Bone marrow (tissue), 2 donors: Measurements from ENCODE around the gene PRKAA2.

Experiments used
- DNase-seq, 2 donors: peaks; one replicate each; lab custom pipeline; 2025; lab: John Stamatoyannopoulos, UW

The PRKAA2 gene

DNA sequence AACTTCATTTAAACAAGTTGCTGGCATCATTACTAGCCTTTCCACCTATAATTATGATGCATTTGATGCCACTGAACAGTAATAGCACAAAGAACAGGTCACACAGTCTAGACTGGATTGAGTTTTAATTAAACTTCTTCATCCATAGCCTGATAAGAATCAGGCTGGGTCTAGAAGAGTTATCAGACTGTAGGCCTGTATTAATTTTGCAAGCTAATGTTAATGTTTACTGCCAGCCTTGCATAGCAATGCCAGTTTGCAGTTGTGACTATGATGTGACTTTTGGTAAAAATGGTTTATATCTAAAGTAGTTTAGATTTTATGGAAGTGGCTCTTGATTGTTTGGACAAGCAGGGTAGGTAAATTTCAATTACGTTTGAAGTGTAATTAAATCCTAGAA lies 68.0 kb downstream of the PRKAA2 start:
- no peak for DNase-seq

DNA sequence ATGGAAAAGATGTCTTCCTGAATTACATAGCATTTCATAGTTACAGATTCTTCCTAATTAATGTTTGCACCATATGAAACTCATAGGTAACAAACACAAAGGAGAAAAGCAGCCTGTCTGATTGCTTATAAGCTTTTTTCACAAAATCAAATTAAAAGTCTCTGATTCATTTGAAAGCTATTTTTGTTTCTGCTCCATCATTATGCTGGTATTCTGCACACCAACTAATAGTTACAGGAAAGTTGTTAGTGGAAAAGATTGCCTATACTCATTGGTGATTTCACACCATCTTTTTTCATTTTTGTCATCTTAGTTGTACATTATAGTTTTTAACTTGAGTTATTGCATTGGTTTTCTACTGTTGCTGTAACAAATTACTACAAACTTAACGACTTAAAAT lies 70.0 kb downstream of the PRKAA2 start:
- DNase-seq, result no peak

DNA sequence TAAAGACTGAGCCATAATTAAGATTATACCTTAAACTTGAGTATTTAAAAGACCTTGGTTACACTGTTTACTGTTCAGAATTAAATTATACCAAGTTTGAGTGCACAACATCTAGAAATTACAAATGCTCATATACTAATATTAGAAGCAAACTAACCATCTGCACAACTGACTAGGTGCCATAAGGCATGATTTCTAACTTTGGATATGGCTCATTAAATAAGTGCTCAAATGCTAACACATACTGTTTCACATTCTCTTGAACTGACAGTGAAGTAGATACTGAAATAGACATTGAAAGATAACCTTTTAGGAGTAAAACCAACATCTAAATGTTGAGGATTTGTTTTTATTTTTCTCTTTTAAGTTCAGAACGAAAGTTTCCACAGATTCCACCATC lies 74.1 kb downstream of the PRKAA2 start:
- DNase-seq, result no peak

DNA sequence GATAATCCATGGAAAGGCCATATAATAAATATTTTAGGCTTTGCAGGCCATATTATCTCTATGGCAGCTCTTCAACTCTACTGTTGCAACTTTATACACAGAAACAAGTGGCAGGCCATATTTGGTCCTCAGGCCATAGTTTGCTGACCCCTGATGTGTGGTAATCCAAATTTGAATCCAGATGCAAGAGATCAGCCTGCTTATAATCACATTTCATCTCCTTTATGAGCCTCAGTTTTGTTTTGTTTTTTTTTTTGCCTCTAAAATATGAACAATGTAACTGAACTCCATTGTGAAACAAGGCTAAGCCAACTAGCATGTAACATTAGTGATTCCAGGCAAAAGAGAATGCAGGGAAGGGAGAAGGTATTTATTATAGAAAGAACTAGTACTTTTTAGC lies 81.6 kb downstream of the PRKAA2 start:
- DNase-seq, result no peak

DNA sequence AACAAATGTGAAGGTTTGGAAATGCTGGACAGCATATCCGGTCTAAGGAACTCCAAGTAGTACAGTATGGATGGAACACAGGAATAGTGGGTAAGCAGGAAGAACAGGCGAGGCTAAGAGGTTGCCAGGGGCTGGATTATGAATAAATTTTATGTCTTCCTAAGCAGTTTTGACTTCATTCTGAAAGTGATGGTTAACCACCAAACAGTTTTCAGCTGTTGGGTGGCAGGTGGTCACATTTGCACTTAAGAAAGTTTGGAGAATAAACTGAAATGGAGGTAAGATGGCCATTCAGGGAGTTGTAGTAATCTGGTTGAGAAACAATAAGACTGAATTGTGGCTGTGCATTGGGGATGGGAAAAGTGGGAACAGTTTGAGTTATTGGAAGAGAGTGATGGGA lies 83.8 kb downstream of the PRKAA2 start:
- DNase-seq, result no peak

DNA sequence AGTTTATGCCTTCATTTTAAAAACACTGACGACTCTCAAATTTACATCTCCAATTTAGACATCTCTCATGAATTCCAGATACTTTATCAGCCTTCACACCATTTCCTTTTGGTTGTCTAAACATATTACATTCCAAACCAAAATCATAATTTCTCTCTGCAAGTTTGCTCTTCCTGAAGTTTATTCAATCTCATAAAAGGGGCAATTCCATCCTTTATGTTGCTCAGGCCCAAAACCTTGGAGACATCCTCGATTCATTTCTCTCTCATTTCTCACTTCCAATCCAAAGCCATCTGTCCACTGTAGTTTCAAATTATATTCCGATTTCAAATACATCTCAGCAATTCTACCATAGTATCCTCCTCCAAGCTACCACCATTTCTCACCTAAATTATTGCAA lies 100.1 kb downstream of the PRKAA2 start:
- DNase-seq, result no peak

DNA sequence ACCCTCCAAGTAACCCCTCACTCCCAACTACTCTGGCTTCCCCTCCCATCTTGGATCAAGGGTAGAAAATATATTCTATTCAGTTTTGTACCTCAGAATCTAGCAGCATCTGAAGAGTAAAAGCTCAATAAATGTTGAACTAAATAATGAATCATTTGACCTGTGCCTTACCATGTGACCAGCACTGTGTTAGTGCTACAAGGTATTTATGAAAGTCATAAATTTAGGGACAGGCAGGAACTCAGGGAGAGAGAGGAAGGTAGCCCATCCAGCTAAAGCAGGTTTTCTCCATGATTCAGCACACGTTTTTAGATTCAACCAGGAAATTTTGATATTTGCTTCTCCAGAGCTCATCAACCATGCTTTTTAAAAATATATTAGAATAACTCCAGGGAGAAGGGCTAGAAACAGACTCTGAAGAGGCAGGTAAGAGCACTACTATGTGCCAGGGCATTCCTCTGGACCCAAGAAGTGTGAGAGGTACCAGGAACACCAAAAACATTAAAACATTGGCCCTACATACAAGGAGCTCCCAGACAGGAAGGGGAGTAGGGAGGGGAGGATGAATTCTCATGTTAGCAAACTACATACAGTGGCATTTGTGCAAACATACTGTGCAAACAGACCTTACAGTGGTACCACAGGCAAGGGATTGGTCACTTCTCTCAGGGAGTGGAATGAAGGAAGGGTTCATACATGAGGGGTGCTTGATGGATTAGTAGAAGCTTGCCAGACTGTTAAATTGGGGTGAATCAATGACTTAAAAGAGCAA lies 109.8 kb downstream of the PRKAA2 start:
- no peak for DNase-seq

DNA sequence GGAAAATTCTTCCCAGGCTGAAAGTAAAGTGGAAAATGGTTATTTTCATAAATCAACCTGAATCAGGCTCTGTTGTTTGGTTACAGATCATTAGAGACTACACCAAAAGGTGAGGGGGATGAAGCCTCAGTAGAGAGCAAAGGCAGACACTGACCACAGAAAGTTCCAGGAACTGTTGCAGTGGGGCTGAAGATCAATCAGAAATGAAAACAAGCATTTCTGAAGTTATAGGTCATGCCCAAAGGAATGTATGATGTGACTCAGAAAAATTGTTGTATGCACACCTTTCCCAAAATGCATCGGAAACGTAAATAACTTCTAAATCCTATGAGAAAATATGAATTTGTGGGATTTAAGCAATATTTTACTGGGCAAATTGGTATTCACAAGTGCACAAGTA lies 110.8 kb downstream of the PRKAA2 start:
- no peak for DNase-seq

DNA sequence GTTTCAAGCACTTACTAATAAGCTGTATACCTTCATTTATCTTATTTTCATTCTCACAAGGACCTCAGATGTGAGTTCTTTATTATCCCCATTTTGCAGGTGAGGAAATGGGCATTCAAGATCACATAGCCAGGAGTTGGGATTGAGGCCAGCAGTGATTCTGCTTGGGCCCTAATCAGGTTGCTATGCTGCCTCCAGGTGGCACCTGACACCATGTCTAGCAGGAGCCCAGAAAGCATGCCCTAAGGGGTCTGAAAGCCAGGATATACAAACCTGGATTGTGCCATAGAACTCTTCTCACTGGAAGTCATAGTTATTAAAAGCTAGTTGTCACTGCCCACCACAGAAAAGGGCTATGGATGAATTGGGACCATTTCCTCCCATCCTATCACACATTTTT lies 113.0 kb downstream of the PRKAA2 start:
- DNase-seq, result no peak

DNA sequence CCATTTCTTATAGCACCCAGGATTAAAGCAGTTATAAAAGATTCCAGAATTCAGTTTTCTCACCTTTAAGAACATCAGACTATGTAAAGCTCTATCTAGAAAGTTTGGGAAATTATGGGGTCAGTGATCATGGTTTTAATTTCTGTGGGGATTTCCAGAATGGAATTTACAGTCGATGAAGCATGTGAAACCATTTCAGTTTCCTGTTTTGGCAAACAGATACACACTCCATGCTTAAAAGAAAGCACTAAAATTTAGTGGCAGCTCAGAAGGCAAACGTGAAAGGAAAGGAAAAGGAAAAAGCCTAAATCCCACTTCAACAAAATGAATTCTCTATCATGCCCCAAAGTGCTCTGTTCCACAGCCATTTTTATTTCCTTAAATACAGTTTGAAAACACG lies 113.7 kb downstream of the PRKAA2 start:
- DNase-seq, result no peak
